Epithelial cell of proximal tubule (primary cell): ENCODE measurements around the gene NHSL1. TPM values are rescaled to one million over a fixed set of nuclear protein-coding genes. Genes with fewer than 3 reads are reported as not detected.

ENCODE experiments used
- DNase-seq: peaks from one replicate; pipeline ENCODE4 v3.0.0-alpha.2; 2011; ENCODE audit warnings: low read depth
- H3K4me3 ChIP-seq: 2 replicates; pipeline ENCODE4 v1.5.1; 2011; ENCODE audit warnings: low read depth, mild to moderate bottlenecking, low read length
- CTCF ChIP-seq: conservative IDR thresholded peaks from 2 replicates; pipeline ENCODE4 v1.5.1; 2012; ENCODE audit warnings: low read depth, mild to moderate bottlenecking, low read length
- total RNA-seq: library from RNA; depleted of rRNA; stranded (reverse); fragments of >200 nt; gene quantifications from 2 replicates; pipeline ENCODE4 v1.2.3, GENCODE V29; 2015

The NHSL1 gene
- total RNA-seq, 1 donor from 2014 or later, result 4.0 TPM

- TF ChIP-seq CTCF, result no peak
- DNase-seq, result no peak
- no peak overlapping the region for H3K4me3 ChIP-seq
These were observed 111.5 kb downstream of the NHSL1 start for GRCh38 chr6:138387577-138388368.

GRCh38 chr6:138386897-138387296 is 112.4 kb downstream of the NHSL1 start:
- no peak for DNase-seq
- H3K4me3 ChIP-seq, result no peak overlapping the region
- TF ChIP-seq CTCF, result no peak

- no peak for TF ChIP-seq CTCF
- H3K4me3 ChIP-seq, result no peak overlapping the region
- no peak for DNase-seq
These were observed 115.5 kb downstream of the NHSL1 start for GRCh38 chr6:138383776-138384175.

- peak; percentile 17 for TF ChIP-seq CTCF
- DNase-seq, result no peak
- H3K4me3 ChIP-seq, result no peak overlapping the region
These were observed 116.6 kb downstream of the NHSL1 start for GRCh38 chr6:138382498-138383265.

GRCh38 chr6:138378463-138378862 is 120.8 kb downstream of the NHSL1 start:
- no peak for TF ChIP-seq CTCF
- DNase-seq, result no peak
- no peak overlapping the region for H3K4me3 ChIP-seq

GRCh38 chr6:138377844-138378243 is 121.5 kb downstream of the NHSL1 start, which contains the start of gene SMIM28:
SMIM28 (plus strand) TSS chr6:138377905; CDS start chr6:138378073, 168 bp downstream.
- H3K4me3 ChIP-seq, result no peak within 1 kb of the TSS
- no peak for DNase-seq
- TF ChIP-seq CTCF, result no peak

DNA sequence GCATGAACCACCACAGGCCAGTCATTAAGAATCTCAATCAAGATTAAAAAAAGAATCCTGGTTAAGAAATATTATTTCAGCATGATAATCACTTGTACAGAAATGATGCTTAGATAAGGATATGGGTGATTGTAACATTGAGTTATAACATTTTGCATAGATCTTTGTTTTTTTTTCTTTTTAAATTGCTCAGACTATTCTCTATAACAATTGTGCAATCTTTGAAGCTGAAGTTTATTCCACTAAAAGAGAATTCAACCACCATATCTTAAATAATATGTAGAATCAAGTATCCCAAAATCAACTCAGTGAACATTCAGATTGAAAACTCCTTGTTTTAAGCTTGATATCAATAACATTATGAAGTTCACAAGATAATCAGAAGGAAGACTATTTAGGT is 122.3 kb downstream of the NHSL1 start:
- DNase-seq, result no peak
- no peak for TF ChIP-seq CTCF
- no peak overlapping the region for H3K4me3 ChIP-seq
